KOPT-K1 (cell line): ENCODE results near the gene VIT.

Source experiments
- H3K27ac ChIP-seq: fragments of 200-600 bp; sonication (generic); 2 replicates; pipeline ENCODE4 v1.5.1; 2016; ENCODE audit warnings: antibody characterized with exemption, mild to moderate bottlenecking, low read depth, low read length; ENCODE audit not compliant: poor library complexity, severe bottlenecking
- H3K36me3 ChIP-seq: fragments of 200-600 bp; sonication (generic); 2 replicates; pipeline ENCODE4 v1.5.1; 2017; ENCODE audit warnings: antibody characterized with exemption, mild to moderate bottlenecking, low read length, moderate library complexity; ENCODE audit not compliant: insufficient read depth
- H3K9me3 ChIP-seq: fragments of 200-600 bp; sonication (generic); 2 replicates; pipeline ENCODE4 v1.5.1; 2017; ENCODE audit warnings: antibody characterized with exemption, low read length, mild to moderate bottlenecking; ENCODE audit not compliant: insufficient read depth, poor library complexity, severe bottlenecking

The VIT gene

DNA sequence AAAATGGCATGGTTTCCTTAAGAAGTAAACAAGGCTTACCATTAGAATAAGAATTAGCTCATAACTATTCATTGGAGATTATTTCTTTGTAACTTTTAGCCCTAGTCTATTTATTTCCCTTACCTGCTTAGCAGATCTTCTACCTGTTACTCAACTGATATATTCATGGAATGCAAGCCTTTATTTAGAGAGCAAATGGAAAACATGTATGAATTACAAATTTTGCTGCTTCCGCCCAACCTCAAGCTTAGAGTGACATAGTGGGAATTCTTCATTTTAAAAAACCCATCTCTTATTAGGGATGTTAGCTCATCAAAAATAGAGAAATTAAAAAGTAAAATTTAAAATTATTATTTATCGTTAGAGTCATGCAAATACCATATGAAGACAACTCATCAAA is 158.9 kb downstream of the VIT start:
- Histone ChIP-seq H3K27ac (no peak overlapping the region), H3K9me3 (no peaks in the 10 kb centered on the region), H3K36me3 (peaks cover 53% of the 10 kb centered on the region)

DNA sequence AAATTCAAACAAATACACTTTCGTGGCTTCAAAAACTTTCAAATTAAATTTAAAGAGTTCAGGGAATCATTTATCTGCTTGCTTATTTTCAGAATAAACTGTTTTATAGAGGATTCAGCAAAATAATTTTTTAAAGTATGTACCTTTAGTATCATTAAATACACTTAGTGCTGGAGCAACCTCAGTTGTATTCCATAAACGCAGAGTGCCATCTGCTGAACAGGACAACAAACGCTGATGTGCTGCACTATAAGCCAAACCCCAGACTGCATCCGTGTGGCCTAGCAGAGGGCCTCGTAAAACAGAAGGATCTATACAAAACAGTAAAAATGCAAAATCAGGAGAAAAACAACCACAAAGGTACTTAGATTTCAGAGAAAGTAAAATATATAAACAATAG is 161.2 kb downstream of the VIT start:
- H3K36me3 ChIP-seq, result peaks cover 39% of the 10 kb centered on the region

DNA sequence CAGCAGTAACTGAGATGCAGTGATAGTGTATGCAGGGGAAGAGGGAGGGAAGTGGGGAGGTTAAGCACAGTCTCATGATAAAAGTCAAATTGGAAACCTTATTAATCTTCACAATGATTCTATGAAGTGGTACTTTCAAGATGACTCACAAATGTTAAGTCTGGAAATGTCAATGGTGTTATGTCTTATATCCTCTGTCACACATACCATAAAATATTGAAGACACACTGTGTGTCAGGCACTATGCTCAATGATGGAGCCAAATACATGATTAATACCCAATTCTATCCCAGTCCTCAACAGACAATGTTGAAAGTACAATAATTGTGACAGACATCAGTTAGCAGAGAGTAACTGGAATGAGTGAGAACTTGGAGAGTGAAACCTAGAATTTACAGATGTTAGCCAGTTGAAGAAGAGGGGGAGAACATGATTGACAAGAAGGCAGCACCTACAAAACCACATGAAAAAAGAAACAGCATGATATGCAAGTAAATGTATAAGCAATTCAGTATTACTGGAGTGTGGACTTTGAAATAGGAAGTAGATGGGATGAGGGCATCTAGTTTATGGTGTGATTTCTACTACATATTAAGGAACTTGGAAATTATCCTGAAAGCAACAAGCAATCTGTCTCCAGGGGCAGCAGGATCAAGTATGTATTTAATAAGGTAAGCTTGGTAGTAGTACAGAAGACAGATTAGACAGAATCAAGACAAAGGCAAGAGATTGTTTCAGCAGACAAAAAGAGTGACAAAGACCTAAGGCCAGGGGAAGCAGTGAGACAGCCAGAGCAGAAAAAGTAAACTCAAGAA is 162.3 kb downstream of the VIT start:
- H3K36me3 ChIP-seq, result peaks cover 34% of the 10 kb centered on the region; the same call in 1 of the 2 replicates
- no peaks in the 10 kb centered on the region for H3K9me3 ChIP-seq
- no peak overlapping the region for H3K27ac ChIP-seq

More for the DNA sequence above, 161.2 kb downstream of the VIT start:
- Histone ChIP-seq H3K27ac (no peak overlapping the region), H3K9me3 (no peaks in the 10 kb centered on the region)

DNA sequence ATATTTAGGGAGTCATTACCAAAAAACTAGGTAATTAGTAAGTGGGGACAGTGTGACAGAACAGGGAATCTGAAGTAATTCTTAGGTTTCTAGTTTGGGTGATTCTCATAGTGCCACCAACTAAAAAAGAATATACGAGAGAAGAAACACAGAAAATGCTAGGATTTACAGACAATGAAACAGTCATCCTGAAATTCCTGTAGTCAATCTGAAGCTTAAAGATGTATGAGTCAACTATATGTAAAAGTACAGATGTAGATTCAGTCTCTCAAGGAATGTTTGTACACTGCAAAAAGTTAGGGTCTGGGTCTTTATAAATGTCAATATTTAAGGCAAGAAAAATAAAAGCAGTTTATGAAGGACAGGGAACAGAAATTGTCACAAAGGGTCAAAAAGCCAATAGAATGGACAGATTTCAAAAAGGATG is 162.9 kb downstream of the VIT start:
- Histone ChIP-seq H3K9me3 (no peaks in the 10 kb centered on the region), H3K36me3 (peaks cover 32% of the 10 kb centered on the region; the same call in 1 of the 2 replicates), H3K27ac (no peak overlapping the region)

DNA sequence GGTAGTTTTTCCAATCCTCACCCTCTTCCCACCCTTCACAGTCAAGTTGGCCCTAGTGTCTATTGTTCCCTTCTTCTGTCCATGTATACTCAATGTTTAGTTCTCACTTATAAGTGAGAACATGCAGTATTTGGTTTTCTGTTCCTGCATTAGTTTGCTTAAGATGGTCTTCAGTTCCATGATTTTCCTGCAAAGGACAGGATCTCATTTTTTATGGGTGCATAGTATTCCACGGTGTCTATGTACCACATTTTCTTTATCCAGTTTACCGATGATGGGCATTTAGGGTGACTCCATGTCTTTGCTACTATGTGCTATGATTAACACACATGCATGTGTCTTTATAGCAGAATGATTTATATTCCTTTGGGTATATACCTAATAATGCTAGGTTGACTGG is 165.4 kb downstream of the VIT start:
- H3K36me3 ChIP-seq, result peaks cover 29% of the 10 kb centered on the region
- no peak overlapping the region for H3K27ac ChIP-seq
- no peaks in the 10 kb centered on the region for H3K9me3 ChIP-seq
